ENCODE results near the gene MGAT5.

GRCh38 chr2:134440336-134440909 lies 186.6 kb downstream of the MGAT5 start:
- TF ChIP-seq CTCF (IDR thresholded peaks at IDR 0.05) (no peak), EP300 (IDR thresholded peaks at IDR 0.05) (no peak)
